Inflammatory macrophage treated with lipopolysaccharide for 1 hour (primary cell): Measurements from ENCODE around the gene HBG2.

Experiments used
- DNase-seq, 2 donors: peaks; one replicate each; pipeline ENCODE4 v3.0.0-alpha.2; 2020 to 2022

Gene HBG2

GRCh38 chr11:5247472-5248192, 6.9 kb downstream of the HBG2 start:
- DNase-seq, result no peak

DNA sequence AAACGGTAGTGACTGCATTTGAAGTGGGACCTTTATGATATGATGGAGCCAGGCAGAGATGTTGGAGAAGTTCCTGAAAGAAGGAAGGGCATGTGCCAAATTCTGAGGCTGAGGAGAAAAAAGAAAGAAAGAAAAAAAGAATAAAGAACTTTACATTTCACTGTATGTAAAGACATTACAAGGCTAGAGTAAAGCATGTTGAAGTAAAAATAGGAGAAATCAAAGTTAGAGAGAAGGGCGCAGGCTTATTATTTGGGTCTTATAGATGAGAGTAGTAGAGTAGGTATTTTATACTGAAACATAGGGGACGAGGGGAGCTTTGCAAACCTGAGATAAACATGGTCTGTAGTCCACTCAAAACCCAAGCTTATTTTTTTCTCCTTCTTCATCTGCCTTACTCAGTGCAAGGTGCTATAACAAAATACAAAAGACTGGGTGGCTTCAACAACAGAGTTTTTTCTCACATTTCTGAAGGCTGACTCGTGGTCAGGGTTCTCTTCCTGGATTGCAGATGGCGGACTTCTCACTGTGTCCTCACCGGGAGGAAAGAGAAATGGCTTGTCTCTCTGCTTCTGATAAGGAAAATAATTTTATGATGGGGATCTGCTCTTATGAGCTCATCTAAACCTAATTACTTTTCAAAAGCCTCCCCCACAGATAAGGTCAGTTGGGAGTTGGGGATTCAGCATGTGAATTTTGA, 7.7 kb downstream of the HBG2 start:
- DNase-seq, result no peak

- no peak for DNase-seq
Observed at GRCh38 chr11:5245155-5245554, 9.4 kb downstream of the HBG2 start.

DNA sequence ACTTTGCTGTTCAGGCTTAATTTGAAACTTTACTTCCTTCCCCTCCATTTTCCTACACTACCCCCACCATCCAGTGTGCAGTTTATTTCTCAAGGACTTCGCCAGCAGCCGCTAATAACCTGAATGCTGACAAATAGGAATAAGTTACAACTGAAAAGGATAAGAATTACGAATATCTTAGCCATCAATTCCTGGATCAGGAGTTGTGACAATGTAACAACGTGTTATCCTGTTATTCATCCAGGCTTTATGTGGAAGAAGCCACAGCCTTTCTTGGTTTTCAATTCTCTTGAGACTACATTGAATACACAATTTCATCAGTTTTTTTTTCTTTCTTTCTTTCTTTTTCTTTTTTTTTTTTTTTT, 10.8 kb downstream of the HBG2 start:
- DNase-seq, result no peak

DNA sequence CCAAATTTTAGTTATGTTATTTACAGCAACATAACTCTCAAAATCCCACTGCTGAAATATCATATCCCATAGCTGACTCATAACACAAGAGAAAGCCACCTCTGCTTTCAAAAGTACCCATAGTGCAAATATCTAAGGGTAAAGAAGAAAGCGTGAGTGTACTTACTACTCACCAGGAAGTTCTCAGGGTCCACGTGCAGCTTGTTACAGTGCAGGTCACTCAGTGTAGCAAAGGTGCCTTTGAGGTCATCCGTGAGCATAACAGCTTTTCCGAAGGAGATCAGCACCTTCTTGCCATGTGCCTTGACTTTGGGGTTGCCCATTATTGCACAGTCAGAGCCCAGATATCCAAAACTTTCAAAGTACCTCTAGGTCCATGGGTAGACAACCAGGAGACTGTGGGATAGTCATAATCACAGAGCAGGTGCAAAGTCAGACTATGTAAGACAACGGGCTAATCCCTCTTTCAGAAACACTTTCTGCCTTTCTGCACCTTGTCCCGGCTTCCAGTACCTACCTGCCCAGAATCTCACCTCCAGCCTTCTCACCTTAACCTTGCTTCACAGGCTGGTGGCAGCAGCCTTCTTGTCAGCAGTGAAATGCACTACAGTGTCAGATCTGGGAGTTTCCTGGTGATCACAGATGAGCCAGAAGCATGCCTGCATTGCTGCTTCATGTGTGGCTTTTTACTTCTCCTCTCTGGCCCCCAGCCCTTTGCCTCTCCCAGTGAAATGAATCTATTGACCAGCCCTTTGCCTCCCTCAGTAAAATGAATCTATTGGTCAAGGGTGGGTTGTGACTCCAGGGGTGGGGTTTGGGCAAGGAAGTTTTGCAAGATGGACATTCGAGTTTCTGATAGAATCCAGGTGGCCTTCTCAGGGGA, 11.4 kb downstream of the HBG2 start:
- DNase-seq, result no peak

DNA sequence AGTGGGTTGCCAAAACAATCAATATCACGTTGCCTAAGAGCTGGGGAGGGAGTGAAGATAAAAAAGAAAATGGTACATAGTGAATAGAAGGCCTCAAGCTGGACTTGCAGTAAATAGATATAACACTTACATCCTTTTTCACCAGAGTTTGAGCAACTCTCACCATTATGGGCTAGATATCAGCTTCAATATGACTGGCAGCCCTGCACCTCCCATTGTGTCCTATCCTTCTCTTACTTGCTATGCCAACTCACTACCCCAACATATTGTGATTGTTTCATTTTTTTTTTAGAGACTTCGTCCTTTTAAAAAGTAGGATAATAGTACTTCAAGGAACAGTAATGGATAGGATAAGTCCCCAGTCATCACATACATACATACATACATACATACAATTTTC, 12.4 kb downstream of the HBG2 start:
- DNase-seq, result no peak

GRCh38 chr11:5241458-5241857, 13.1 kb downstream of the HBG2 start:
- DNase-seq, result no peak

DNA sequence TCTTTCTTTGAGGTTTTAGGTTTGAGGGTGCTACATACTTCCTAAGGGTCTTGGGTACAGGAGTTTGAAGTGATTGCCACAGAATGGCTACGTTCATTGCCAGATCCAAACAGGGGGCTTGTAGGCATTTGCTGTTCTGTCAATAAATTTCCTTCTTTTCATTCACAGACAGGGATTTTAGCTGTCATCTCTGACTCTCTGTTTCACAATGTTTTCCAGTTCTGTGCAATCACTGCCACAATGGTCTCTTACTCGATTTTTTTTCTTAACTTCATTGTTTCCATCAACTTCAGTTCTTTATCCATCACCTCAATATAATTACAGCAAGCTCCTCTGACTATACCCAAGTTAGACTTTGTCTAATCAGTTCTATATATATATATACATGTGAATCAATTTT, 14.1 kb downstream of the HBG2 start:
- no peak for DNase-seq

GRCh38 chr11:5240056-5240455, 14.5 kb downstream of the HBG2 start:
- DNase-seq, result no peak

GRCh38 chr11:5239046-5239445, 15.5 kb downstream of the HBG2 start:
- peak in 1 of 2 donors; percentile 7 for DNase-seq

- peak; percentile 20 to 26 for DNase-seq
Observed at GRCh38 chr11:5238486-5238885, 16.1 kb downstream of the HBG2 start.

DNA sequence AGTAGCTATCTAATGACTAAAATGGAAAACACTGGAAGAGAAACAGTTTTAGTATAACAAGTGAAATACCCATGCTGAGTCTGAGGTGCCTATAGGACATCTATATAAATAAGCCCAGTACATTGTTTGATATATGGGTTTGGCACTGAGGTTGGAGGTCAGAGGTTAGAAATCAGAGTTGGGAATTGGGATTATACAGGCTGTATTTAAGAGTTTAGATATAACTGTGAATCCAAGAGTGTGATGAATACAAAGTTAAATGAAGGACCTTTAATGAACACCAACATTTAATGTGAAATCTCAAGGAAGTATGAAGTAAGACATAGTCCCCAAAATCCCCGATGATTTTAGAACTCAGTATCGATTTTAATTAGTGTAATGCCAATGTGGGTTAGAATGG, 17.2 kb downstream of the HBG2 start:
- DNase-seq, result no peak

DNA sequence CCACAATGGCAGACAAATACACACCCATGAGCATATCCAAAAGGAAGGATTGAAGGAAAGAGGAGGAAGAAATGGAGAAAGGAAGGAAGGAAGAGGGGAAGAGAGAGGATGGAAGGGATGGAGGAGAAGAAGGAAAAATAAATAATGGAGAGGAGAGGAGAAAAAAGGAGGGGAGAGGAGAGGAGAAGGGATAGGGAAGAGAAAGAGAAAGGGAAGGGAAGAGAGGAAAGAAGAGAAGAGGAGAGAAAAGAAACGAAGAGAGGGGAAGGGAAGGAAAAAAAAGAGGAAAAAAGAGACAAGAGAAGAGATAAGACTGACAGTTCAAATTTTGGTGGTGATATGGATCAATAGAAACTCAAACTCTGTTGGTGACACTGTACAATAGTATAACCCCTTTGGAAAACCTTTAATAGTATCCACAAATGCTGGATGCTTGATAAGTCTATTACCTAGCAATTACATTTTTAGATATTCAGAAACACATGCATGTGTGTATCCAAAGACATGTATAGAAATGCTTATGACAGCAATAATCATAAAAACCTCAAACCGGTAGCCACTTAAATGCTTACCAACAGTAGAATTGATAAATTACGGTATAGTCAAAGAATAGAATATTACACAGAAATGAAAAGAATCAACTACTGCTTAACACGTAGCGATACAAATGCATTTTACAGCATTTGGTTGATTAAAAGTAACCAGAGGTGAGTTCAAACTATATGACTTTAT, 19.1 kb downstream of the HBG2 start:
- DNase-seq, result no peak

- DNase-seq, result no peak
Observed at GRCh38 chr11:5234381-5234834, 20.2 kb downstream of the HBG2 start, which contains the start of gene HBD. Gene HBD, minus strand, starts transcription at chr11:5234483. Its CDS starts 50 bp downstream, at chr11:5234433.

DNA sequence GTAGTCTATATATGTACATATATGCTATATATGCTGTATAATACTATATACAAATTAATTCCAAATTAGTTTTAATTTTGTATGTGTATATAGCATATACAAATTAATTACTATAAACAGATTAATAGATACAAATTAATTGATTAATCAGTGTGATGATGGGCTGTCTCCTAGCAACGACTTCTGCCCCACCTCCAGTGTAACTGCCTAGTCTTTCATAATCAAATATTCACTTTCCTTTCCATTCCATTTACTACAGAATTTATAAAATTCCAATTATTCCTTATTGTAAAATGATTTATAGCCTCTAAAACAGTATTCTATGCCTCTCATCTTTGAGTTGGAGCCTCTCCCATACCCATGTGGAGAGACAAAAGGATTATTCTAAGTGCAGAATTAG, 21.3 kb downstream of the HBG2 start:
- DNase-seq, result no peak

DNA sequence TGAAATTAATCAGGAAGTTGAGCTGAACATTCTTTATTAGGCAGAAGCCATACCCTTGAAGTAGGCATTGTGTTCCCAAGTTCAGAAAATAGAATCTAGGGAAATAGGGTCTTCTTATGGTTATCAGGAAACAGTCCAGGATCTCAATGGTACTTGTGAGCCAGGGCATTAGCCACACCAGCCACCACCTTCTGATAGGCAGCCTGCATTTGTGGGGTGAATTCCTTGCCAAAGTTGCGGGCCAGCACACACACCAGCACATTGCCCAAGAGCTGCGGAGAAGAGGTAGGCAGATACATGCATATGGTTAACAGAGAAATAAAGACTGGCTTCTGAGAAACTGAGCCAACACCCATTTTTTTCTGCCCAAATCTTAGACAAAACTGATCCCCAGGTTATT, 21.8 kb downstream of the HBG2 start:
- no peak for DNase-seq

DNA sequence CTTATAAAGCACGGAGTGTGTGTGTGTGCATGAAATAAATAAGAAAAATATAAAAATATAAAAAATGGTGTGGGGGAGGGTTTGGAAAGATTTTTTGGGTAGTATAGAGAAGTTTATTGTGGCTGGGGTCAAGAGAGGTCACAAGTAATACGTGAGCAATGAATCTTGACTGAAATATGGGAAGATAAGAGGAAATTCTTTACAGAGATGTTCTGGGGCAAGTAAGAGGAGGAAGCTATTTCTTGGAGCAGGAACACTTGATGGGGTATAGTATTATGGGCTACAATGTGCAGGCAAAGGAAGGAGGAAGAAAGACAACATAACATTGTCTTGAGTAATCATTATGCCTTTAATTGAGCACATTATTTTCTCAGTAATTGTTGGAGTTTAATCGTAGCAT, 22.4 kb downstream of the HBG2 start:
- no peak for DNase-seq

- no peak for DNase-seq
Observed at GRCh38 chr11:5231111-5231510, 23.5 kb downstream of the HBG2 start.

DNA sequence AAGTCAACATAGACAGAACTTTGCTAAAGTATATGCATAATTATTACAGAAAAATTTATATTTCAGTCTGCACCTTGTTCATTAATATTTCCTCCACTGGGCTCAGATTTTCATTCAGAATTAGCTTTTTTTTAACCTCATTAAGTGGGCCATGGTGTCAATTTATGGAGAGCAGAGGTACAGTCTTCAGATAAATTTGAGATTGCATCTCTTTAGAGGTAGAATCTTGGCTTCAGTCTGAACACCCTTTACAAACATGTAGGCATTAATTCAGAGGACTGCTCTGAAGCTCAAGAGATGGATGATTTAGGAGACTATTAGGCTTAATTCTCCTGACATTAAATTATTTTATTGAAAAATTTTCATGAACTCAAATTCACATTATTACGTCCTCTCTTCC, 24.3 kb downstream of the HBG2 start:
- no peak for DNase-seq

DNA sequence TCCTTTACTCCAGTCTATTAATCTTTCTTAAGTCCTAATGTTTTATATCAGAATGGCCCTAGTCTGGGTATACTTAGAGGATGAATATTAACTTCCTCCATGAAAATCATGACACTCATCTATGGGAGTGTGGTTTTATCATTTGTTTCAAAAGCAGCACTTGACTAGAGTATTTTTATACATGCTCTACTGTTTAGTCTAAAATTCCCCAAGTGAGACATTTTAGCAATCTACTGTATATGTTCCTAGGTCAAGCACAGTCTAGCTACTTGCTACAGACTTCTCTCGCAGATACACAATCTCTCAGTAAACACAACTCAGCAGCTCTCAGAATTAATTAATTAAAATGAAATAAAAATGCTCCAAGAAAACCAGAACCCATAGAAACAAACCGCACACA, 24.8 kb downstream of the HBG2 start:
- DNase-seq, result no peak

DNA sequence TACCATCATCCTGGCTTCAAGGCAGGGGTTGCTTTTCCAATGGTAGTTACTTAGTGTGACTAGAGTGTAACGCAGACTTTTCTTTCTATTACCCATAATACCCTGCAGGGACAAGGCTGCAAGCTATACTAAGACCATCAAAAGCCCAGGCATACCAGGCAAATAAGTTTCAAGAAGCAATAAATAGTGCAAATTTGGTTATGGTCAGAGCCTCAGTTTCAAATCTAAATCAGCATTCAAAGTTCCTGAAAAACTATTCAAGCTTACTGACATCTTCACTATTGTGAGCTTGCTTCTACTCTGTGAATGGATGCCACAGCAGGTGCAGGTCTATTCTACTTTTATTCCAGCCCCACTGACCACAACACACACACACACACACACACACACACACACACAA, 25.2 kb downstream of the HBG2 start:
- DNase-seq, result no peak

DNA sequence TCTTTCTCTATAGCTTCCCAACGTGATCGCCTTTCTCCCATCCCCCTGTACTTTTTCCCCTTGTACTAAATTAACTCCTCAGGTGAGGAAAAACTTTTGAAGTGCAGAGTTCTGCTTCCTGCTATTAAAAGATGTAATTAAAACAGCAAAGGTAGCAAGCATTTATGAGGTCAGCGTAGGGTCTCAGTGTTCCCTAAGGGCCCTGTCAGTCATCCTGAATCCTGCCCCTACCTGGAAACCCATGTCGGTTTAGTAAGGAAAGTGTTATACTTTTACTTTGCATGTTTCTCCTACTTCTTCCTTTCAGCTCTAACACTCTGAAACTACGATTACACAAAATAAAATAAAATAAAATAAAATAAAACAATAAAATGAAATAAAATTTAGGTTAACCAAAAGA, 26.5 kb downstream of the HBG2 start:
- DNase-seq, result no peak

DNA sequence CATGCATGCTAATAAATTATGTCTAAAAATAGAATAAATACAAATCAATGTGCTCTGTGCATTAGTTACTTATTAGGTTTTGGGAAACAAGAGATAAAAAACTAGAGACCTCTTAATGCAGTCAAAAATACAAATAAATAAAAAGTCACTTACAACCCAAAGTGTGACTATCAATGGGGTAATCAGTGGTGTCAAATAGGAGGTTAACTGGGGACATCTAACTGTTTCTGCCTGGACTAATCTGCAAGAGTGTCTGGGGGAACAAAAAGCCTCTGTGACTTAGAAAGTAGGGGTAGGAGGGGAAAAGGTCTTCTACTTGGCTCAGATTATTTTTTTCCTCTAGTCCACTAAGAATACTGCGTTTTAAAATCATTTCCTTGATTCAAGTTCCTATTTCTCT, 26.9 kb downstream of the HBG2 start:
- DNase-seq, result no peak
